H9 (cell line): Measurements from ENCODE around the gene MOCS2. TPM values are rescaled to one million over a fixed set of nuclear protein-coding genes. Genes with fewer than 3 reads are reported as not detected.

Source experiments
- DNase-seq: peaks from one replicate; pipeline ENCODE4 v3.0.0-alpha.2; 2017
- H2AFZ ChIP-seq: one replicate; pipeline ENCODE4 v1.6.1; 2013; ENCODE audit warnings: mild to moderate bottlenecking, low read length, control low read depth, moderate library complexity
- H2AK5ac ChIP-seq: 2 replicates; pipeline ENCODE4 v1.6.1; 2013; ENCODE audit warnings: low read length, control low read depth, mixed read lengths; ENCODE audit not compliant: insufficient read length
- H2BK120ac ChIP-seq: one replicate; pipeline ENCODE4 v1.6.1; 2013; ENCODE audit warnings: low read depth, mild to moderate bottlenecking, low read length, control low read depth, inconsistent platforms; ENCODE audit not compliant: poor library complexity, severe bottlenecking
- H2BK12ac ChIP-seq: 2 replicates; pipeline ENCODE4 v1.6.1; 2013; ENCODE audit warnings: low read length, control low read depth, mixed read lengths, low read depth; ENCODE audit not compliant: insufficient read length
- H2BK15ac ChIP-seq: 2 replicates; pipeline ENCODE4 v1.6.1; 2013; ENCODE audit warnings: low read depth, low read length, control low read depth
- H2BK20ac ChIP-seq: one replicate; pipeline ENCODE4 v1.6.1; 2013; ENCODE audit warnings: low read depth, mild to moderate bottlenecking, low read length, control low read depth, inconsistent platforms; ENCODE audit not compliant: poor library complexity, severe bottlenecking
- H2BK5ac ChIP-seq: 2 replicates; pipeline ENCODE4 v1.6.1; 2013; ENCODE audit warnings: low read length, control low read depth, mixed read lengths; ENCODE audit not compliant: insufficient read length
- H3K14ac ChIP-seq: 2 replicates; pipeline ENCODE4 v1.6.1; 2013; ENCODE audit warnings: low read length, control low read depth; ENCODE audit not compliant: insufficient read depth
- H3K18ac ChIP-seq: 2 replicates; pipeline ENCODE4 v1.6.1; 2013; ENCODE audit warnings: low read depth, mild to moderate bottlenecking, mixed read lengths, low read length, control low read depth; ENCODE audit not compliant: insufficient read length
- H3K23ac ChIP-seq: 2 replicates; pipeline ENCODE4 v1.6.1; 2013; ENCODE audit warnings: low read length, control low read depth, mixed read lengths, low read depth; ENCODE audit not compliant: insufficient read length
- H3K23me2 ChIP-seq: 2 replicates; pipeline ENCODE4 v1.6.1; 2013; ENCODE audit warnings: low read depth, mild to moderate bottlenecking, mixed read lengths, low read length, control low read depth; ENCODE audit not compliant: insufficient read length, poor library complexity, severe bottlenecking
- H3K27ac ChIP-seq: 2 replicates; pipeline ENCODE4 v1.5.1; 2013; ENCODE audit warnings: low read length, control low read depth, mixed read lengths, low read depth; ENCODE audit not compliant: insufficient read length
- H3K27me3 ChIP-seq: 2 replicates; pipeline ENCODE4 v1.6.1; 2013; ENCODE audit warnings: low read length, control low read depth, inconsistent platforms; ENCODE audit not compliant: insufficient read depth
- H3K4ac ChIP-seq: 2 replicates; pipeline ENCODE4 v1.6.1; 2013; ENCODE audit warnings: low read depth, mild to moderate bottlenecking, control low read depth, inconsistent platforms, low read length, moderate library complexity
- H3K4me1 ChIP-seq: 2 replicates; pipeline ENCODE4 v1.6.1; 2013; ENCODE audit warnings: low read length, control low read depth, inconsistent platforms; ENCODE audit not compliant: insufficient read depth
- H3K4me2 ChIP-seq: 2 replicates; pipeline ENCODE4 v1.6.1; 2013; ENCODE audit warnings: low read length, control low read depth, mixed read lengths; ENCODE audit not compliant: insufficient read length, insufficient read depth
- H3K56ac ChIP-seq: 2 replicates; pipeline ENCODE4 v1.6.1; 2013; ENCODE audit warnings: low read depth, mild to moderate bottlenecking, mixed read lengths, low read length, control low read depth; ENCODE audit not compliant: insufficient read length
- H3K79me1 ChIP-seq: 2 replicates; pipeline ENCODE4 v1.6.1; 2013; ENCODE audit warnings: low read depth, mild to moderate bottlenecking, moderate library complexity, low read length, control low read depth, inconsistent platforms; ENCODE audit not compliant: insufficient read depth, poor library complexity, severe bottlenecking
- H3K79me2 ChIP-seq: 2 replicates; pipeline ENCODE4 v1.6.1; 2013; ENCODE audit warnings: low read length, control low read depth, inconsistent platforms; ENCODE audit not compliant: insufficient read depth
- H3K9ac ChIP-seq: 2 replicates; pipeline ENCODE4 v1.6.1; 2013; ENCODE audit warnings: low read length, control low read depth, mixed read lengths; ENCODE audit not compliant: insufficient read length; ENCODE audit errors: extremely low read depth
- H3K9me3 ChIP-seq: one replicate; pipeline ENCODE4 v1.6.1; 2013; ENCODE audit warnings: low read depth, low read length, inconsistent platforms; ENCODE audit not compliant: control insufficient read depth
- H3T11ph ChIP-seq: one replicate; pipeline ENCODE4 v1.6.1; 2013; ENCODE audit warnings: mild to moderate bottlenecking, low read length, control low read depth, inconsistent platforms
- H4K20me1 ChIP-seq: one replicate; pipeline ENCODE4 v1.6.1; 2013; ENCODE audit not compliant: control insufficient read depth, insufficient read length, insufficient read depth
- H4K5ac ChIP-seq: 2 replicates; pipeline ENCODE4 v1.6.1; 2013; ENCODE audit warnings: low read depth, mild to moderate bottlenecking, mixed read lengths, low read length, control low read depth; ENCODE audit not compliant: insufficient read length
- H4K8ac ChIP-seq: replicated peaks from 2 replicates; pipeline ENCODE4 v1.6.1; 2013; ENCODE audit warnings: low read length, control low read depth, mixed read lengths, low read depth; ENCODE audit not compliant: insufficient read length
- H4K91ac ChIP-seq: 2 replicates; pipeline ENCODE4 v1.6.1; 2013; ENCODE audit warnings: low read depth, mild to moderate bottlenecking, moderate library complexity, mixed read lengths, low read length, control low read depth; ENCODE audit not compliant: insufficient read length
- H3K27ac Mint-ChIP-seq, 3 experiments: 2 replicates in 2 of 3; 3 replicates in 1 of 3; pipeline ENCODE4 v1.8.0; 2020 to 2021; ENCODE audit warnings: mixed read lengths in 3 of 3, mild to moderate bottlenecking in 1 of 3, moderate library complexity in 1 of 3
- H3K27me3 Mint-ChIP-seq: 2 replicates; pipeline ENCODE4 v1.8.0; 2021; ENCODE audit warnings: low read depth, mild to moderate bottlenecking, moderate library complexity, mixed read lengths
- H3K36me3 Mint-ChIP-seq, 3 experiments: 2 replicates in 2 of 3; 3 replicates in 1 of 3; pipeline ENCODE4 v1.8.0; 2020 to 2021; ENCODE audit warnings: low read depth in 3 of 3, mixed read lengths in 3 of 3; ENCODE audit not compliant: insufficient read depth in 1 of 3
- H3K4me1 Mint-ChIP-seq, 2 experiments: 2 replicates each; pipeline ENCODE4 v1.8.0; 2020; ENCODE audit warnings: mixed read lengths in 2 of 2
- H3K4me3 Mint-ChIP-seq, 2 experiments: 2 replicates in 1 of 2; 3 replicates in 1 of 2; pipeline ENCODE4 v1.8.0; 2020 to 2021; ENCODE audit warnings: mild to moderate bottlenecking in 2 of 2, mixed read lengths in 2 of 2, moderate library complexity in 1 of 2
- H3K9me3 Mint-ChIP-seq, 2 experiments: 2 replicates in 1 of 2; 3 replicates in 1 of 2; pipeline ENCODE4 v1.8.0; 2020; ENCODE audit warnings: mild to moderate bottlenecking in 2 of 2, mixed read lengths in 2 of 2, moderate library complexity in 1 of 2
- WGBS: extraction: QIAGEN DNeasy Blood & Tissue Kit; methylation state at CpG from one replicate; pipeline ENCODE4 v1.1.7; 2013; ENCODE audit warnings: missing lambda C conversion rate, low lambda C conversion rate, mixed read lengths; ENCODE audit not compliant: insufficient read length; ENCODE audit errors: extremely low coverage; 5-methylcytosine and 5-hydroxymethylcytosine counted together
- total RNA-seq: library from RNA; stranded (reverse); gene quantifications from 2 replicates; pipeline ENCODE4 v1.2.1, GENCODE V29; 2021
- TF ChIP-seq, protein P1 (sequence below): fragments of 200-600 bp; sonication (generic); conservative IDR thresholded peaks from 3 replicates; pipeline ENCODE4 v1.8.0; 2021; ENCODE audit warnings: antibody characterized with exemption, mild to moderate bottlenecking

Gene MOCS2
- total RNA-seq, 1 experiment from 2014 or later = 24.8 TPM

DNA sequence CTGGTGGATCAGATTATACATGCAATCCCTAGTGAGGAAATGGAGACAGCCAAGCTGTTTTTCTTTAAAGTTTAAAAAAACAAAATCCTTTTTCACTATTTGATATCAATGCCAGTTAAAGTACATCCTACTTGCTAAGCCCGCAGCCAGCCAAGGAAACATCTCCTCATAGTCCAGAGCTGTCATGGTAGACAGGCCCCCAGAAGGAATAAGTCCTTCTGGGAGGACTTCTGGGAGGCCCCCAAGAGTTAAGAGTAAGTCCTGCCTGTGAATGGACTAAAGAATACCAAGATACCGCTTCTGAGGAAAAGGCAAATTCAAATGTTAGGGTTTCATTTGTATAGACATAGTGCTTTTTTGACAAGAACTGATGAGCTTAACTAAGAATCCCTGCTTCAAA is 38.3 kb downstream of the MOCS2 start:
- no peaks in the 10 kb centered on the region for H3K9me3 Mint-ChIP-seq
- Histone ChIP-seq H3K4me2 (no peak overlapping the region), H3K9me3 (no peaks in the 10 kb centered on the region), H3K4ac (no peak overlapping the region), H3K79me2 (no peaks in the 10 kb centered on the region), H2AK5ac (no peak overlapping the region), H2BK120ac (no peak overlapping the region), H3K23ac (no peak overlapping the region), H3K79me1 (no peaks in the 10 kb centered on the region), H3T11ph (no peak overlapping the region), H2AFZ (no peak overlapping the region), H3K27me3 (no peaks in the 10 kb centered on the region), H4K20me1 (no peaks in the 10 kb centered on the region), H2BK5ac (no peak overlapping the region), H3K23me2 (no peaks in the 10 kb centered on the region), H4K91ac (no peak overlapping the region), H2BK12ac (no peak overlapping the region), H3K56ac (no peak overlapping the region), H2BK20ac (no peak overlapping the region), H4K8ac (no peak overlapping the region), H3K18ac (no peak overlapping the region), H3K9ac (no peak overlapping the region), H4K5ac (no peak overlapping the region), H3K4me1 (no peaks in the 10 kb centered on the region), H3K14ac (no peak overlapping the region), H3K27ac (no peak overlapping the region), H2BK15ac (no peak overlapping the region)
- H3K4me1 Mint-ChIP-seq = no peaks in the 10 kb centered on the region
- no peak for DNase-seq
- H3K36me3 Mint-ChIP-seq = peaks cover 0 to 6% (median 0%) of the 10 kb centered on the region in 3 experiments; a peak in 1 of 7 replicates
- no peak overlapping the region; a peak in 1 of 7 replicates for H3K27ac Mint-ChIP-seq
- H3K27me3 Mint-ChIP-seq = no peaks in the 10 kb centered on the region
- H3K4me3 Mint-ChIP-seq = no peak overlapping the region
- no CpG with 5 or more reads among the region's 2 CpGs for WGBS
- TF ChIP-seq, protein P1, sequence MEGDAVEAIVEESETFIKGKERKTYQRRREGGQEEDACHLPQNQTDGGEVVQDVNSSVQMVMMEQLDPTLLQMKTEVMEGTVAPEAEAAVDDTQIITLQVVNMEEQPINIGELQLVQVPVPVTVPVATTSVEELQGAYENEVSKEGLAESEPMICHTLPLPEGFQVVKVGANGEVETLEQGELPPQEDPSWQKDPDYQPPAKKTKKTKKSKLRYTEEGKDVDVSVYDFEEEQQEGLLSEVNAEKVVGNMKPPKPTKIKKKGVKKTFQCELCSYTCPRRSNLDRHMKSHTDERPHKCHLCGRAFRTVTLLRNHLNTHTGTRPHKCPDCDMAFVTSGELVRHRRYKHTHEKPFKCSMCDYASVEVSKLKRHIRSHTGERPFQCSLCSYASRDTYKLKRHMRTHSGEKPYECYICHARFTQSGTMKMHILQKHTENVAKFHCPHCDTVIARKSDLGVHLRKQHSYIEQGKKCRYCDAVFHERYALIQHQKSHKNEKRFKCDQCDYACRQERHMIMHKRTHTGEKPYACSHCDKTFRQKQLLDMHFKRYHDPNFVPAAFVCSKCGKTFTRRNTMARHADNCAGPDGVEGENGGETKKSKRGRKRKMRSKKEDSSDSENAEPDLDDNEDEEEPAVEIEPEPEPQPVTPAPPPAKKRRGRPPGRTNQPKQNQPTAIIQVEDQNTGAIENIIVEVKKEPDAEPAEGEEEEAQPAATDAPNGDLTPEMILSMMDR = no peak
